HEK293T (cell line): ENCODE measurements around the gene CUBN.

Experiments used
- ARNT ChIP-seq: fragments of 450-650 bp; IDR thresholded peaks from 2 replicates; pipeline ENCODE4 v1.6.1; 2017; ENCODE audit warnings: mild to moderate bottlenecking
- BHLHE40 ChIP-seq: fragments of 450-650 bp; IDR thresholded peaks from 2 replicates; pipeline ENCODE4 v1.6.1; 2016; ENCODE audit warnings: mild to moderate bottlenecking, moderate library complexity, borderline replicate concordance
- CTBP1 ChIP-seq: fragments of 450-650 bp; IDR thresholded peaks from 2 replicates; pipeline ENCODE4 v1.6.1; 2016; ENCODE audit warnings: borderline replicate concordance
- ELF4 ChIP-seq: fragments of 450-650 bp; IDR thresholded peaks from 2 replicates; pipeline ENCODE4 v1.6.1; 2017; ENCODE audit warnings: antibody characterized with exemption
- FOXA1 ChIP-seq: fragments of 450-650 bp; IDR thresholded peaks from 2 replicates; pipeline ENCODE4 v1.6.1; 2016; ENCODE audit warnings: mild to moderate bottlenecking
- FOXK2 ChIP-seq: fragments of 450-650 bp; IDR thresholded peaks from 2 replicates; pipeline ENCODE4 v1.6.1; 2016; ENCODE audit warnings: mild to moderate bottlenecking
- HDGF ChIP-seq: fragments of 450-650 bp; IDR thresholded peaks from 2 replicates; pipeline ENCODE4 v1.6.1; 2017; ENCODE audit warnings: antibody characterized with exemption, borderline replicate concordance
- SP1 ChIP-seq: fragments of 450-650 bp; IDR thresholded peaks from 2 replicates; pipeline ENCODE4 v1.6.1; 2017
- SUZ12 ChIP-seq: fragments of 450-650 bp; IDR thresholded peaks from 2 replicates; pipeline ENCODE4 v1.6.1; 2016; ENCODE audit warnings: mild to moderate bottlenecking
- TARDBP ChIP-seq: fragments of 450-650 bp; IDR thresholded peaks from 2 replicates; pipeline ENCODE4 v1.6.1; 2016

DNA sequence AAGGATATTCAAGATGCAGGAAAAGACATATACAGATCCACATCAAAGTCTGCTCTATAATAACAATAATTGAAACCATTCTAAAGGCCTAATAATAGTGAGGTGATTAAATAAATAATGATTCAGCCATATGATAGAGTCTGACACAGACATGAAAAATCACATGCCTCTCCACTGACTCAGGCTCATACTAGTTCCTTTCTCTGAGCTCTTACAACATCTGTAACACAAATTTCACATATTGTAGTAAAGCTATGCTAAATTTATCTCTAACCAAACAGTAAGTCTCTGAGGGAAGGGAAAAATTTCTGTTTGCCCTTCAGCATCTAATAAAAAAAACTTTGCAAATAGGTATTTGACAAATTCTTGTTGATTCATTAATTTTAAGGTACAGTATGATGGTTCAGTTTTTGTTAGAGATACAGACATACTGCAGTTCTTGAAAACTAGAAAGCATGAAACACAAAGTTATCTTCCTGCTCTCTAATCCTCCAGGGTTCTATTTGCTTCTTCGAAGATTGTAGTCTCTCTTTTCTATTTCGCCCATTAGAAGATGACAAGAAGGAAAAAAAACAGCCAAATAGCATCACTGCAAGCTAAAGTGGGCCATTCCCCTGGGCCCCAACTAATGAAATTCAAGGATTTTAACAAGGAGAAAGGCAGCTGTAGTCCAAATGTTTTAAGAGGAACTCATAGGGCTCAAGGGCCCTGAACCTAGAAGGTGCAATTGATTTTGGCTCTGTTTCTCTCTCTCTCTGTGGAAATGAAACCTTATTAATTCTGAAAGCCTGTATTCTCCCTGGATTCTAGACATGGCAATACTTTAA is 53.9 kb downstream of the CUBN start:
- TF ChIP-seq CTBP1 = no peak
- TF ChIP-seq FOXK2 = no peak
- TF ChIP-seq BHLHE40 = no peak
- no peak for TF ChIP-seq FOXA1
- no peak for TF ChIP-seq ARNT
- no peak for TF ChIP-seq HDGF
- TF ChIP-seq SP1 = no peak
- TF ChIP-seq ELF4 = no peak
- no peak for TF ChIP-seq TARDBP
- no peak for TF ChIP-seq SUZ12
